Tibial nerve (tissue), 4 donors: ENCODE data around the gene AP2B1. TPM values are rescaled to one million over a fixed set of nuclear protein-coding genes. Genes with fewer than 3 reads are reported as not detected.

Source experiments
- DNase-seq, 2 donors: peaks; one replicate each; pipeline ENCODE4 v3.0.0-alpha.2; 2019; ENCODE audit warnings: low spot score in 2 of 2
- H3K27ac ChIP-seq, 4 donors: fragments of 200-600 bp; sonication (generic) in 3 of 4; one replicate each; pipeline ENCODE4 v1.5.1; 2017 to 2019; ENCODE audit warnings: mild to moderate bottlenecking in 1 of 4
- H3K27me3 ChIP-seq, 2 donors: fragments of 200-600 bp; sonication (generic) in 1 of 2; one replicate each; pipeline versions ENCODE4 v1.5.1 to v1.6.0; 2017 to 2019
- H3K36me3 ChIP-seq, 3 donors: fragments of 200-600 bp; sonication (generic); one replicate each; pipeline ENCODE4 v1.5.1; 2018 to 2019
- H3K4me1 ChIP-seq, 4 donors: fragments of 200-600 bp; sonication (generic) in 3 of 4; one replicate each; pipeline ENCODE4 v1.5.1; 2017 to 2019
- H3K4me3 ChIP-seq, 4 donors: fragments of 200-600 bp; sonication (generic) in 3 of 4; one replicate each; pipeline ENCODE4 v1.5.1; 2017 to 2019; ENCODE audit warnings: mild to moderate bottlenecking in 1 of 4, moderate library complexity in 1 of 4
- H3K9me3 ChIP-seq, 4 donors: fragments of 200-600 bp; sonication (generic) in 3 of 4; one replicate each; pipeline ENCODE4 v1.5.1; 2017 to 2019
- CTCF ChIP-seq, 5 experiments: fragments of 200-600 bp in 3 of 5; fragments of 450-650 bp in 2 of 5; sonication (generic) in 3 of 5; IDR thresholded peaks; one replicate each; pipeline ENCODE4 v1.5.1; 2016 to 2019; ENCODE audit warnings: antibody characterized with exemption in 5 of 5, mild to moderate bottlenecking in 3 of 5, moderate library complexity in 2 of 5
- EP300 ChIP-seq, 2 donors: sonication (generic); formaldehyde crosslinking; IDR thresholded peaks; one replicate each; pipeline ENCODE4 v1.6.1; 2017; ENCODE audit warnings: antibody characterized with exemption in 2 of 2, mild to moderate bottlenecking in 1 of 2
- POLR2A ChIP-seq, 2 donors: fragments of 450-650 bp; IDR thresholded peaks; one replicate each; pipeline ENCODE4 v1.6.1; 2017; ENCODE audit warnings: antibody characterized with exemption in 2 of 2, mild to moderate bottlenecking in 2 of 2, moderate library complexity in 2 of 2
- WGBS, 2 donors: methylation state at CpG; one replicate each; pipeline ENCODE4 v1.1.5; 2018; 5-methylcytosine and 5-hydroxymethylcytosine counted together
- small RNA-seq: library from RNA; depleted of rRNA; stranded (forward); fragments of <200 nt; gene quantifications from one replicate; pipeline ENCODE3, GENCODE V24; 2016
- total RNA-seq, 4 donors: library from RNA; depleted of rRNA; stranded (reverse); fragments of >200 nt; gene quantifications; one replicate each; pipeline ENCODE4 v1.1.0, GENCODE V29; 2016

Gene AP2B1
- total RNA-seq, 4 donors from 2014 or later: 59.9 to 77.7 (median 62.0) TPM

DNA sequence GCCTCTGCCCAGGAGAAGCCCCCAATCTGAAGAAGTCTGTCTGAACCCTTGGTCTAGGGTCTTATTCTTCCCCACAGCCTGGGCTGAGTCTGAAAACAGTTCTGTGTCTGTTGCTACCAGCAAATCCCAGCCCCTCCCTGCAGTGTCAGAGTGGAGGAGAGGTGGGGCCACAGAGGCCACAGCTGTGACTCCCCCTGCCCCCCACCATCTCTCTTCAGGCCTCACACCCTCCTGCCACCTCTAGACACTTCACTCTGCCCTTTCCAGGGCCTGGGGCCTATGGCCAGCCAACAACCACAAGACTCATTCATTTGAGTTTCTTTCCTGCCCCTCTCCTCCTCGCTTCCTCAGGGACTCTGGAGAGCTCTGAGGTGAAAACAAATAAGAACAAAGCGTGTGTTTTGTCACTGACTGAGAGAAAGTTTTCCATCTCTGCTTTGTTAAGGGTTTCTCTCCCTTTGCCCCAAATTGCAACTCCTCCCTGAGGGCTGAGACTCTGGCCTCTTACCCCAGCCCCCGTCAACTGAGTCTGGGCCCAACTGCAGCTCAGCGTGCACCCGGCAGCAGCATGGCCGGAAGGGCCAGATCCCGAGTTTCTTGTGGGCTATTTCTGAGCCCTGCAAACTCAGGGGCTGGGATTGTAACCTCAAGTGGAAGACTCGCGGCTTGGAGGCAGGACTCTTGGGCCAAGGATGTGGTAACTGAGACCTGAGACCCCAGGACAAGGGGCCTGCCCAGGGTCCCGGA lies 186.7 kb downstream of the AP2B1 start:
- WGBS, 2 donors: 26 to 46% methylated on average over 10 of the region's 10 CpGs
- H3K27ac ChIP-seq: peak overlapping the region; percentile 65 to 89 (median 76)
- H3K4me3 ChIP-seq: no peak overlapping the region
- H3K9me3 ChIP-seq: no peaks in the 10 kb centered on the region
- peak in 1 of 2 donors; percentile 31 for DNase-seq
- H3K36me3 ChIP-seq: peaks cover 0 to 3% (median 0%) of the 10 kb centered on the region in 3 donors
- TF ChIP-seq CTCF (IDR thresholded peaks at IDR 0.05): no peak
- no peak for TF ChIP-seq EP300 (IDR thresholded peaks at IDR 0.05)
- TF ChIP-seq POLR2A (IDR thresholded peaks at IDR 0.05): peak in 1 of 2 donors; percentile 7
- H3K4me1 ChIP-seq: peaks cover 4 to 70% (median 46%) of the 10 kb centered on the region in 4 donors
- H3K27me3 ChIP-seq: no peaks in the 10 kb centered on the region

DNA sequence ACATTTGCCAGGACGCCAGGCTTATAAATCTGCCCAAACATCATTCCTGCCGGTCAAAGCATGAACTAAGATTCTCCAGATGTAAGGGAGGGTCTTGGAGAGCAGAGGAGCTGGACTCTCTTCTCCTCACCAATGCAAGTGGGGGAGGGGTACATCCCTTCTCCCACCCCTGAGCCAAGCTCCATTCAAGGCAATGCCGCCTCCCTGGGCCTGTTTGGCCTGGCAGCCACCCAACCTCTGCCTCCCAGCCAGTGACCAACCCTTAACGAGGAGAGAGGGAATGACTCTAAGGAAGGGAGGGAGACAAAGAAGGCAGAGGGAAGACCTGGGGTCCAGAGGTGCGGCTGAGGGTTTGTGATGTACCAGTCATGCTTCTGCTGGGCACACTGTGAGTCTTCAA lies 187.4 kb downstream of the AP2B1 start:
- H3K36me3 ChIP-seq: peaks cover 0 to 6% (median 0%) of the 10 kb centered on the region in 3 donors
- TF ChIP-seq POLR2A (IDR thresholded peaks at IDR 0.05) (no peak), EP300 (IDR thresholded peaks at IDR 0.05) (no peak), CTCF (IDR thresholded peaks at IDR 0.05) (no peak)
- H3K27me3 ChIP-seq: no peaks in the 10 kb centered on the region
- no peak for DNase-seq
- no peak overlapping the region for H3K4me3 ChIP-seq
- 24 to 39% methylated on average over 5 of the region's 5 CpGs for WGBS, 2 donors
- H3K4me1 ChIP-seq: peaks cover 4 to 76% (median 50%) of the 10 kb centered on the region in 4 donors
- H3K9me3 ChIP-seq: no peaks in the 10 kb centered on the region
- H3K27ac ChIP-seq: peak overlapping the region; percentile 65 to 89 (median 76)

DNA sequence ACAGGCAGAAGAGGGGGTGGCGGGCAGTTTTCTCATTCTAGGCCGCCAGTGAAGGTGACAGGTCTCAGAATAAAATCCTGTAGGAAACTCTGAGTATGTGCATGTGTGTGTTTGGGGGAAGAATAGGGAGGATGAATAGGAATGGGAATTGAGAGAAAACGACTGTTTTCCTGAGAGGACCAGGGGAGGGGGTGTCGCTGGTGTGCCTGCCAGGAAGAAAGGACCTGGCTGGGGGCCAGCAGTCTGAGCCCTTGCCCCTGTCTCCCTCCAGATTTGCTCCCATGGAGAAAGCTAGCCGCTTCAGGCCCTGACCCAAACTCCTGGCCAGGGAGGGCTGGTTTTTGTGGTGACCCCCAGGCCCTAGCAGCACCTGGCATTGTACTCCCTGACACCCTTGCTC lies 187.9 kb downstream of the AP2B1 start:
- TF ChIP-seq POLR2A (IDR thresholded peaks at IDR 0.05): no peak
- TF ChIP-seq EP300 (IDR thresholded peaks at IDR 0.05): no peak
- no peak for TF ChIP-seq CTCF (IDR thresholded peaks at IDR 0.05)
- Histone ChIP-seq H3K27ac (peak overlapping the region; percentile 53 to 89 (median 74)), H3K36me3 (peaks cover 0 to 7% (median 0%) of the 10 kb centered on the region in 3 donors), H3K9me3 (no peaks in the 10 kb centered on the region), H3K4me3 (no peak overlapping the region), H3K27me3 (no peaks in the 10 kb centered on the region), H3K4me1 (peaks cover 4 to 76% (median 51%) of the 10 kb centered on the region in 4 donors)
- DNase-seq: no peak
- 41 to 49% methylated on average over 5 of the region's 5 CpGs for WGBS, 2 donors

DNA sequence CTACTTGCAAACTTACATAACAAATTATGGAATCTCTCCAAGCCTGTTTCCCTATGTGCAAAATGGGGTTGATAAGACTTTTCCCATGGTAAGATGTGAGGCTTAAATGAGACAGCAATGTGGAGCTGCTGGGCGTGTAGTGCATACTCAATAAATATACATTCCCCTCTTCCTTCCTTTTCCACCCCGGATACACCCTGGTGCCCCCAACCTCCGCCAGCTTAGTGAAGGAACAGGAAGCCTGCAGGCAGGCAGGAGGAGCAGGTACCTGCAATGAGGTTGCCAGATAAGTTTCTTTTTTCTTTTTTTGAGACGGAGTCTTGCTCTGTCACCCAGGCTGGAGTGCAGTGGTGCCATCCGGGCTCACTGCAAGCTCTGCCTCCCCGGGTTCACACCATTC lies 188.5 kb downstream of the AP2B1 start:
- DNase-seq: no peak
- H3K9me3 ChIP-seq: no peaks in the 10 kb centered on the region
- H3K4me1 ChIP-seq: peaks cover 4 to 76% (median 51%) of the 10 kb centered on the region in 4 donors
- 77 to 83% methylated on average over 6 of the region's 6 CpGs for WGBS, 2 donors
- H3K4me3 ChIP-seq: no peak overlapping the region
- H3K27ac ChIP-seq: peak overlapping the region; percentile 53 to 89 (median 74)
- no peak for TF ChIP-seq CTCF (IDR thresholded peaks at IDR 0.05)
- no peak for TF ChIP-seq EP300 (IDR thresholded peaks at IDR 0.05)
- TF ChIP-seq POLR2A (IDR thresholded peaks at IDR 0.05): no peak
- no peaks in the 10 kb centered on the region for H3K27me3 ChIP-seq
- peaks cover 0 to 12% (median 0%) of the 10 kb centered on the region in 3 donors for H3K36me3 ChIP-seq

Small RNA genes lying within 50 kb of the gene (small RNA-seq; reads per million reads assigned to genes)
- gene AC004134.1 (not detected), gene AC015911.1 (not detected), gene SNORD7 (146 reads per million, percentile 96 among the genes with 10 or more reads in this experiment)

Other genes with a start within 250 kb of the AP2B1 start
- gene SLFN11, start 213.7 kb upstream of the AP2B1 start, total RNA-seq: 10 to 100 TPM; 46.3 to 55.8 (median 51.1) TPM
- gene SLFN12, start 154.8 kb upstream of the AP2B1 start, total RNA-seq: 10 to 100 TPM; 11.6 to 20.1 (median 15.9) TPM
- 10 to 100 TPM in 1 of 4 donors, 1 to 10 TPM in 3; 2.3 to 23.6 (median 4.9) TPM for gene SLFN13, start 138.6 kb upstream of the AP2B1 start, total RNA-seq
- 1 to 10 TPM; 1.2 to 2.0 (median 1.4) TPM for gene SLFN12L, start 49.6 kb upstream of the AP2B1 start, total RNA-seq
- not detected for gene SLFN14, start 26.5 kb upstream of the AP2B1 start, total RNA-seq
- 10 to 100 TPM in 2 of 4 donors, 1 to 10 TPM in 2; 4.2 to 10.8 (median 9.7) TPM for gene PEX12, start 8.8 kb upstream of the AP2B1 start, total RNA-seq
- 10 to 100 TPM in 3 of 4 donors, 1 to 10 TPM in 1; 8.4 to 25.3 (median 21.9) TPM for gene RASL10B, start 144.3 kb downstream of the AP2B1 start, total RNA-seq
- 1 to 10 TPM in 3 of 4 donors, under 1 TPM in 1; 0.84 to 1.4 (median 1.1) TPM for gene GAS2L2, start 165.9 kb downstream of the AP2B1 start, total RNA-seq
- not detected for gene C17orf50, start 173.6 kb downstream of the AP2B1 start, total RNA-seq
- gene MMP28, start 208.3 kb downstream of the AP2B1 start, total RNA-seq: 100 to 1,000 TPM in 3 of 4 donors, 10 to 100 TPM in 1; 71.7 to 174 (median 136) TPM
- 100 to 1,000 TPM in 1 of 4 donors, 10 to 100 TPM in 3; 62.8 to 115 (median 88.4) TPM for gene TAF15, start 222.2 kb downstream of the AP2B1 start, total RNA-seq